Measurements from ENCODE around the gene ATP8A1. TPM values are rescaled to one million over a fixed set of nuclear protein-coding genes. Genes with fewer than 3 reads are reported as not detected.
A peak's percentile ranks its signal among the peaks of the same experiment; 100 is the strongest.
"Not testable (repeated sequence)": the region's sequence is repeated elsewhere in the genome, so short reads cannot be mapped to it uniquely, and the experiment has no call there.

ATP8A1 gene
- total RNA-seq, 1 donor from 2014 or later = 32.3 TPM

- no peak for DNase-seq (ENCODE audit: low read depth in 2 of 2)
Observed at GRCh38 chr4:42474406-42474805, 182.5 kb downstream of the ATP8A1 start.

GRCh38 chr4:42473071-42473684 lies 183.7 kb downstream of the ATP8A1 start:
- no peak for DNase-seq (ENCODE audit: low read depth in 2 of 2)

- DNase-seq (ENCODE audit: low read depth in 2 of 2) = no peak
Observed at GRCh38 chr4:42471896-42472295, 185.0 kb downstream of the ATP8A1 start.

GRCh38 chr4:42470023-42470422 lies 186.9 kb downstream of the ATP8A1 start:
- no peak for DNase-seq (ENCODE audit: low read depth in 2 of 2)

- not testable (repeated sequence) for DNase-seq (ENCODE audit: low read depth in 2 of 2)
Observed at GRCh38 chr4:42467777-42468176, 189.1 kb downstream of the ATP8A1 start.

- DNase-seq (ENCODE audit: low read depth in 2 of 2) = no peak
Observed at GRCh38 chr4:42466273-42466844, 190.5 kb downstream of the ATP8A1 start.

GRCh38 chr4:42464550-42465094 lies 192.3 kb downstream of the ATP8A1 start:
- DNase-seq (ENCODE audit: low read depth in 2 of 2) = no peak

GRCh38 chr4:42461216-42461615 lies 195.7 kb downstream of the ATP8A1 start:
- not testable (repeated sequence) for DNase-seq (ENCODE audit: low read depth in 2 of 2)

GRCh38 chr4:42460043-42460442 lies 196.9 kb downstream of the ATP8A1 start:
- no peak for DNase-seq (ENCODE audit: low read depth in 2 of 2)

GRCh38 chr4:42458657-42459056 lies 198.2 kb downstream of the ATP8A1 start:
- DNase-seq (ENCODE audit: low read depth in 2 of 2) = no peak

- no peak for DNase-seq (ENCODE audit: low read depth in 2 of 2)
Observed at GRCh38 chr4:42454755-42455420, 202.0 kb downstream of the ATP8A1 start.

- DNase-seq (ENCODE audit: low read depth in 2 of 2) = no peak
Observed at GRCh38 chr4:42453612-42454011, 203.3 kb downstream of the ATP8A1 start.

- DNase-seq (ENCODE audit: low read depth in 2 of 2) = no peak
Observed at GRCh38 chr4:42452823-42453222, 204.1 kb downstream of the ATP8A1 start.

GRCh38 chr4:42446823-42447222 lies 210.1 kb downstream of the ATP8A1 start:
- DNase-seq (ENCODE audit: low read depth in 2 of 2) = no peak

- no peak for DNase-seq (ENCODE audit: low read depth in 2 of 2)
Observed at GRCh38 chr4:42445038-42445437, 211.9 kb downstream of the ATP8A1 start.

- DNase-seq (ENCODE audit: low read depth in 2 of 2) = peak in 1 of 2 donors; percentile 53
Observed at GRCh38 chr4:42442601-42443000, 214.3 kb downstream of the ATP8A1 start.

GRCh38 chr4:42440083-42440482 lies 216.8 kb downstream of the ATP8A1 start:
- DNase-seq (ENCODE audit: low read depth in 2 of 2) = no peak

GRCh38 chr4:42436928-42437565 lies 219.9 kb downstream of the ATP8A1 start:
- no peak for DNase-seq (ENCODE audit: low read depth in 2 of 2)

GRCh38 chr4:42428036-42428435 lies 228.9 kb downstream of the ATP8A1 start:
- no peak for DNase-seq (ENCODE audit: low read depth in 2 of 2)

GRCh38 chr4:42425146-42426065 lies 231.5 kb downstream of the ATP8A1 start:
- no peak for DNase-seq (ENCODE audit: low read depth in 2 of 2)

GRCh38 chr4:42420140-42420539 lies 236.8 kb downstream of the ATP8A1 start:
- DNase-seq (ENCODE audit: low read depth in 2 of 2) = peak in 1 of 2 donors; percentile 27

All from lung microvascular endothelial cell (primary cell).